T-helper 1 cell treated with Interleukin-12 subunit alpha and Interleukin-12 subunit beta and Interleukin-4 antibody, amounts not matched to agents 30 ng/mL and 1 ng/mL, for 36 hours (primary cell): ENCODE results near the gene SLC6A12. TPM values are rescaled to one million over a fixed set of nuclear protein-coding genes. Genes with fewer than 3 reads are reported as not detected.
"Not testable (repeated sequence)": the region's sequence is repeated elsewhere in the genome, so short reads cannot be mapped to it uniquely, and the experiment has no call there.

Experiments used
- intact Hi-C: fragments of 100-400 bp; cut with micrococcal nuclease; formaldehyde crosslinking; loops from one replicate; pipeline ENCODE4 v1.15.1; 2024
- total RNA-seq: library from RNA; stranded (reverse); gene quantifications from 2 replicates; pipeline ENCODE4 v1.2.3, GENCODE V29; 2022

The SLC6A12 gene
- total RNA-seq, 1 donor from 2014 or later: not detected

DNA sequence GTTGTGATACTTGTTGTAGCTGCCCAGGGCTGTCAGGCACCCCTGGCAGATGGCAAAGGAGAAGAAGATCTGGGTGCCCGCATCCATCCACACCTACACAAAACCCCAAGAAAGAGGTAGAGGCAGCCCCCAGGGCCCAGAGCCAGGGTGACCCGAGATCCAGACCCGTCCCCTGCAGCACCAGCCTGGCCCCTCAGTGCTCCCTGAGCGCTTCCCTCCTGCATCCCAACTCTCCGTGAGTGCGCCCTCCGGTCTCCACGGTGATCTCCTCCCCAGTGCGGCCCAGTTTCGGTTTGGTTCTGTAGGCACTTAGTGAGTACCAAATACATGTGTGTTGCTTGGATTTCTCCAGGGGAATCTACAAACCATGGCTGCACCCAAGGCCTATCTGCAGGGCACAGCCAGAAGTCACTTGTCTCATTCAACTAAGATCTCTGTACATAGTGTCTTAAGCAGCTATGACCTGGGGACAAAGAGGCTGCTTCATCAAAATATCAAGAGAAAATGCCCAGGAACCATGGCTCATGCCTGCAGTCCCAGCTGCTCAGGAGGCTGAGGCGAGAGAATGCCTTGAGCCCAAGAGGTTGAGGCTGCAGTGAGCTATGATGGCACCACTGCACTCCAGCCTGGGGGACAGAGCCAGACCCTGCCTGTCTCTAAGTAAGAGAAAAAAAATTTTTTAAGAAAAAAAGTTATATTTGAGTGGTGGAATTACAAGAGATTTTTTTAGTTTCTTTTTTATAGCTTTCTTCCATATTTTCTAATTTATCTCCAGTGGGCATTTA is 15.9 kb downstream of the SLC6A12 start:
- intact Hi-C loops: no loop called here

DNA sequence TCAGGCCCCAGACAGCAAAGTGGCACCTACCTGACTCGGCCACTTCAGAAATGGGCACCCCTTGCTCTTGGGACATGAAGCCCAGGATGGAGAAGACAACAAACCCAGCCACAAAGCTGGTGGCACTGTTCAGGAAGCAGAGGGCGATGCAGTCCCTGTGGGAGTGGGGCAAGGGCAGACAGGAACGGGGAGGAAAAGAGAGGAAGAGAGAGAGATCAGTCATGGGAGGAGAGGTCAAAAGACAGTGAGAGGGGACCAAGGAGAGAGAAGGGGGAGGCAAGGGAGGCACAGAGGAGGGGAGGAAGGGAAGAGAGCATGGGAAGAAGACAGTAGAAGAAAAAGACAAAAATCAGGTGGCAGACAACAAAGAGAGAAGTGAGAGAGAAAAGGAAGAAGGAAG is 16.6 kb downstream of the SLC6A12 start:
- intact Hi-C loops: no loop called here

DNA sequence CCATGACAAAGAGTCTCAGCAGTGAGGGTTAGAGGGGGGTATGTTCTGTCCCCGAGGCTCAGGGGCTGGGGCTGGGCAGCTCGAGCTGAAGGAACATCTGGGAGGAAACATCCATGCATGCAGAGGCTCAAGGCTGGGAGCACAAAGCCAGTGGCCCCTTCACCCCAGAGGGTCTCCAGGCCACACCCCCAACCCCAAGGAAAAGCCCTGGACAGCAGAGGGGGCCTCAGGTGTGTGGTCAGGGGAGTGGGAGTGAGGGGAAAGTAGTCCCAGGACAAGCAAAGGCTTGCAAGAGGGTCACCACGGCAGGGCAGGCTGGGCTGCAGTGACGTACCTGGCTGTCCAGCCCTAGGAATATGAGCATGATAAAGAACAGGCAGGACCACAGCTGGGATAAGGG is 17.5 kb downstream of the SLC6A12 start:
- intact Hi-C loops: no loop called here

DNA sequence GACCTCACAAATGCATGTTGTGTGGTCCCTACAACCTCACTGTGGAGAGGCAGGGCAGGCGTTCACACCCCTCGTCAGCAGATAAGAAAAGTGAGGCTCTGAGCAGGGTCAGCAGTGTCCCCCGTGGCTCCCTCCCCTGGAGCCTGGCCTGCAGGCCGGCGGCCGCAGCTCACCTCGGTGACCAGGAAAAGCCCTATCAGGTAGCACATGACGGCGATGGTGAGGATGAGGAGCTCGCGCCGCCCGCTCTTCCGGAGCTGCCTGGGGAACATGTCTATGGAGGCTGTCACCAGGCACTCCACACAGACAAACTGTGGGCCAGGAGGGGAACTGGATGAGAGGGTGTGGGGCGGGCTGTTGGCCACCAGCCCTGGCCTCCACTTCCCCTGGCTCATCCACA is 18.0 kb downstream of the SLC6A12 start:
- intact Hi-C loops: no loop called here

DNA sequence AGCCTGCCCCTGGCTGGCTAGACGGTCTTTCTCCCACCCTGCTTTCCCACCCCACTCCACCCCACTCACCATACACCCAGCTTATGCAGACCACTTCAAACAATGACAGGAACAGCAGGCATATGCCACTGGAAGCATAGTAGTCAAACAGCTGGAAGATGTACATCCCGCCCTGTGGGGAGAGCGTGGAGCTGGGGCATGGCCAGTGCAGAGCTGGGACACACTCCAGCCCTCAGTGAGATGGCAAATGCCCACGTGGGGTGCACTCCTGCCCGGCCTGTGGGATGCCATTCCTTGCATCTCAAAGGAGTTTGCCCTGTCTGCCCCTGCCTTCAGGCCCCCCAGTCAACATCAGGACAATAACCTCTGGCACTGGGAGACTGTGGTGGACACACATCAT is 18.8 kb downstream of the SLC6A12 start:
- intact Hi-C loops: no loop called here

DNA sequence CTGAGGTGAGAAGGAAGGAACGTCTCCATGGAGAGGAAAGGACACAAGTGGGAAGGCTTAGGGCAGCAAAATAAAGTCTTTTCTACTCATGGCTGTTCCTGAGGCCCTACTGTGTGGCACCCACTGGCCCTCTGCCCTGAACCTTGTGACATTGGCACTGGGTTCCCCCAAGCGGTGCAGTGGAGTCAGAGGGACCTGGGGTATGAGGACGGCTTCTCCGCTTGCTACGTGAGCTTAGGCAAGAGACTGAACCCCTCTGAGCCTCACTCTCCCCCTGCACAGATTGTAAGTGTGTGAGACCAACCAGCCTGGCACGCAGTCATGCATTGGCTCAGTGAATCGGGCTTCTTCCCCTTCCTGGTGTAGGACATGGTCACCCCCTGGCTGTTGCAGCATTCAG is 19.7 kb downstream of the SLC6A12 start:
- intact Hi-C loops: no loop called here

DNA sequence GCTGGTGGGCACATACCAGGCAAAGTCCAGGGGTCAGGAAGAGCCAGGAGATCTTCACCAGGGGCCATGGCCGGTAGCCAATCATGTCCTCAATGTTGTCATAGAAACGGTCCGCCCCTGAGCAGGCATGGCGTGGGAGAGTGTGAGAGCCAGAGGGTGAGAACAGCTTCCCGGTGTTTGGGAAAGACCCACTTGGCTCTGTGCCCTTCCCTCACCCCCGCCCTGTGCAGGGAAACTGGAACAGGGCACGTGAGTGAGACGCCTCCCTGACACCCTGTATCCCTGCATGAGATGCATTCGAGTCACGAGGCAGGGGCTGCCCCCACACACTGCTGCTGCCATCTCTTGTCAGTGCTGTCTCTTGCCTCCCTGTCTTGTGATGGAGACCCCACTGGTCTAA is 20.7 kb downstream of the SLC6A12 start:
- intact Hi-C loops: no loop called here

DNA sequence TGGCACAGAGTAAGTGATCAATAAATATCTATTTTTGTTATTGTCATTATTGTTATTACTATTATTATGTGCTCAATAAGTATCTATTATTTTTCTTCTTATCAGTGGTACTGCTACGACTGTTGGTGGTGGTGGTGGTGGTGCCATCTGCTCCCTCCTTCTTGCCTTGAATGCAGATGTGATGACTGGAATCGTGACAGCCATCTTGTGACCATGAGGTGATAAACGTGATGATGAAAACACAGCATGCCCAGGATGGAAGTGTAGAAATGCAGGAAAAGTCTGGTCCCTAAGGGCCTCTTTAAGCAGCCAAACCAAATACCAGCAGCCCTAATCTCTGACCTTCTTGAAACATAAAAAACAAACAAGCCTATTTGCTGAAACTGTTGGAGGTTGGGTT is 22.4 kb downstream of the SLC6A12 start:
- intact Hi-C loops: no loop called here

DNA sequence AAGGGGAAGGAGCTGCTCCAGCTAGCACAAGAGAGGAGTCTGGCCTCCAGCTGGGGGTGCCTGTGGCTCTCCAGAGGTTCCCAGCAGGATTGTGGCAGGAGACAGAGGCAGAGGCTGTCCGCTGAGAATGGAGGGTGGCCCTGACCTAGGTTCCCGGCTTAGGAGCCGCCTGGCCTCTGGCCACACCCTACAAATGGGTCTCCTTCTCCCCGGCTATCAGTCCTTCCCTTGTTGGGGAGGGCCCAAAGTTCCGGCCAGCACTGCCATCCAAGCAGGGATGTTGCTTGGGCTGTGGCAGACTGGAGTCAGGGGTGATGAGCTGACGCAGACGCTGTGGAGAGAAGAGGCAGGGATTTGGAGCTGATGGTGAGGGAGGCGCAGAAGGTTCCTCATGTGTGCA is 23.1 kb downstream of the SLC6A12 start:
- intact Hi-C loops: no loop called here

DNA sequence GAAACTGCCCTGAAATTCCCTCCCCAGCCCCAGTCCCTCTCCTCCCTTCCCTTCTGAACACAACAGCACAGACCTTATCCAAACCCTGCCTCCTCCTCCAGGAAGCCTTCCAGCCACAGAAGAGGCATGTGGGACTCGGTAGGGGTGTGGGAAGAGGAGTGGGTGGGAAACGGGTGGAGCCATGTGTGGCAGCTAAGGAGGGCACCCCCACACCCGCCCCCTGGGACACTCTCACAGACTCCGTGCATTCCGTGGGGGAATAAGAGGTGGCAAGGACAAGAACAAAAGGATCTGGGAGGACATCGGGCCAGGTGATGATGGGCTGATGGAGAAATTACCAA is 24.4 kb downstream of the SLC6A12 start:
- intact Hi-C loops: no loop called here

DNA sequence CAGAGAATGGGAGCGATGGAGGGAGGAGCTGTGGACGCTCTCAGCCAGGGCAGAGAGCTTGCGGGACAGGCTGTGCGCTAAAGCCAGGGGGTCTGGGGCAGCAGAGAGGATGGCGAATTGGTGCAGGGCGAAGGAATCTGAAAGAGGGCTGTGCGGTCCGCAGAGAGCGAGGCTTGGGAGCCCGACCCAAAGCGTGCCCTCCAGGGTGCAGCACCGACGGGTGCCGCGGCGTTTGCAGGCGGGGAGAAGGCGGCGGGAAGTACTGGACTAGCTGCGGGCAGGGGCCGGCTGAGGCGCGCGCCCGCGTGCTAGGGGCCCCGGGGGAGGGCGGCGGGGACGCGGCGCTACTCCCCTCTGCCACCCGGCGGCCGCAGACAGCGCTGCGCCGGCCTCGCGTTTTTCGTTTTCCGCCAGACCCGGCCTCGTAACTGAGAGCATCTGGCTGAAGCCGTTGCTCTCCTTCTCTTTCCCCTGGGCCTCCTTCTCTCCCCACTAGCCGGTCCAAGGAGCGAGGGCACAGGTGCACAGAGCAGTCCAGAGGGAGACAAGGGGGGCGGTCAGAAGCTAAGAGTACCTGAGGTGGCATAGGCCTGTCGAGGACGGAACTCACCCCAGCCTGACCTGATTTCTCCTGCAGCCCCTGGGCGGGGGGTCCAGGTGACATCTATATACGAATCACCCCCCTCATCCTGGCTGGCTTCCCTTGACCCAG is 24.9 kb downstream of the SLC6A12 start:
- intact Hi-C loops: no loop called here

DNA sequence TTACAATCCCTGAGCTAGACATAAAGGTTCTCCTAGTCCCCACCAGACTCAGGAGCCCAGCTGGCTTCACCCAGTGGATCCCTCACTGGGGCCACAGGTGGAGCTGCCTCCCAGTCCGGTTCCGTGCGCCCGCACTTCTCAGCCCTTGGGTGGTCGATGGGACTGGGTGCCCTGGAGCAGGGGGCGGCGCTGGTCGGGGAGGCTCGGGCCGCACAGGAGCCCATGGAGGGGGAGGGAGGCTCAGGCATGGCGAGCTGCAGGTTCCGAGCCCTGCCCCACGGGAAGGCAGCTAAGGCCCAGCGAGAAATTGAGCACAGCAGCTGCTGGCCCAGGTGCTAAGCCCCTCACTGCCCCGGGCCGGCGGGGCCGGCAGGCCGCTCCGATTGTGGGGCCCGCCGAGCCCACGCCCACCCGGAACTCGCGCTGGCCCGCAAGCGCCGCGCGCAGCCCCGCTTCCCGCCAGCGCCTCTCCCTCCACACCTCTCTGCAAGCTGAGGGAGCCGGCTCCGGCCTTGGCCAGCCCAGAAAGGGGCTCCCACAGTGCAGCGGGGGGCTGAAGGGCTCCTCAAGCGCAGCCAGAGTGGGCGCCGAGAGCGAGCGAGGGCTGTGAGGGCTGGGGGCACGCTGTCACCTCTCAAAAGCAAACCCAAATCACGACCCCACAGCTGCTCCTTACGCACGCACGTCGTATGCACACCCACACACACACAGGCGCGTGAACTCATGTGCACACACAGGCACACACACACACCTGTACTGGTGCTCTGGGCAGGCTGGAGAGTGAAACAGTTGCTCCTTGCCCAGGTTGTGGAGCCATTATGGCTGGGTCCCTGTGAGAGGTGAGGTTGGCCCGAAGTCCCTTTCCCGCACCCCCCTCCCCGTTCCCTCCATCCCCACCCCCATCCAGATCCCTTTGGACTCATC is 25.7 kb downstream of the SLC6A12 start:
- intact Hi-C loops: not testable (repeated sequence)

DNA sequence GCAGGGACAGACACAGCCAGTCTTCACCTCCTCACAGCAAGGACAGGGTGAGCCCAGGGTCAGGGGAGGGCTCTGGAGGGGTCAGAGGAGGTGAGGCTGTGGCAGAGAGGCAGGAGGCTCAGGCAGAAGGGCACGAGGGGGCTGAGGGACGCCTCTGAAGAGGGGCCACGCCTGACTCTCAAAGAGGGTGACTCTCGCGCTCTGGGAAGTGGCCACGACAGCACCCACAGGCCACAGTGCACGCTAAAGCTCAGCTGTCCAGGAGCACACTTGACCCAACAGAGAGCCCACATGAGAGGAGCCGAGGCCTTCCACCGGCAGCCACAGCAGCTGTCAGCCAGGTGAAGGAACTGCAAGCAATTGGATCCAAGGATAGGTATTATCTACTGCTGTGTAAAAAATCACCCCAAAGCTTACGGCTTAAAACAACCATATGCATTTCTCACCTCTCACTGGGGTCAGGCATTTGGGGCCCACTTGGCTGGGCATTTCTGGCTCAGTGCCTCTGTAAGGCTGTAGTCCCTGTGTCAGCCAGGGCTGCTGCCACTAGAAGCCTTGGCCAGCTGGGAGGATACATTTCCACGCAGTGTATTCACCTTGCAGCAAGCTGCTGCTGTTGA is 27.8 kb downstream of the SLC6A12 start:
- intact Hi-C loops: no loop called here

DNA sequence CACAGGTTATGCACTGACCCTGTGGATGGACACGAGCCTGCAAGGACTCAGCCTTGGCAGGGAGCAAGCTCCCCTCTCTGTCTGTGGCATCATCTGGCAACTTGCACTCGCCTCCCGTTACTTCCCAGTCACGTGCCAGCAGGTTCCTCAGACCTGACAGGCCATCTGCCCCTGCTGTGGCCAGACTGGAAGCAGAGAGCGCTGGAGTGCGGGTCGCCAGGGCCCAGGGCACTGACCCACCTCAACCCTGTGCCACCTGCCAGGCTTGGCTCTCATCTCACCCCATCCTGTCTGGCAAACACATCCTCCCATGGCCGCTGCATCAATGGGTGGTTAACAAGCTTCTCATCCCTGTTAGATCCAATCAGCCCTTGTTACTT is 28.4 kb downstream of the SLC6A12 start:
- intact Hi-C loops: no loop called here

DNA sequence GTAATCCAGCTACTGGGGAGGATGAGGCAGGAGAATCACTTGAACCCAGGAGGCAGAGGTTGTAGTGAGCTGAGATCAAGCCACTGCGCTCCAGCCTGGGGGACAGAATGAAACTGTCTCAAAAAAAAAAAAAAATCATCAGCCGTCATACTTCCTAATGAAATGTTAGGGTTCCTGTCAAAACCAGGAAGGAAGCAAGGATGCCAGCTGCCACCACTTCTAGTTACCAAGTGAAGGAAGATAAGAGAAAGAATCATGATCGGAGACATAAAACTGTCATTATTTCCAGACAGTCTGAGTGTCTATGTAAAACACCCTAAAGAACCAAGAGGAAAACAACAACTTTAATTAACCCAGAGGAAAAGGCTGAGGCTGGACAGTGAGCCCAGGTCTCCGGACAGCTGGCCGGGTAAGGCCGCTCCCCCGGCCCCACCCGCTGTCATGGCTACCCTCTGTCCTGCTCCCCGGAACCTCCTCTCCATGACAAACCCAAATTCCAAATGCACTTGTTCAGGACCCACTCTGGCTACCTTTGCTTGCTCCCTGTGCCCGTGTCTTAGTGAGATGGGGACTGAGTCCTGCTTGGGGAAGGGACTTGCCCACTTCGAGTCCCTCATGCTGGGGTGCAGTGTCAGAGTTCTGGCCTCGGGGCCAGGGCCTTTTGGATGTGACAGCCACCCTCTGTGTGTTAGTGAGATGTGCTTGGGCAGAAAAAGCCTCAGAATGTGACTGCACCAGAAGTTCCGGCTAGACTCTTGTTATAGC is 29.0 kb downstream of the SLC6A12 start:
- intact Hi-C loops: no loop called here

DNA sequence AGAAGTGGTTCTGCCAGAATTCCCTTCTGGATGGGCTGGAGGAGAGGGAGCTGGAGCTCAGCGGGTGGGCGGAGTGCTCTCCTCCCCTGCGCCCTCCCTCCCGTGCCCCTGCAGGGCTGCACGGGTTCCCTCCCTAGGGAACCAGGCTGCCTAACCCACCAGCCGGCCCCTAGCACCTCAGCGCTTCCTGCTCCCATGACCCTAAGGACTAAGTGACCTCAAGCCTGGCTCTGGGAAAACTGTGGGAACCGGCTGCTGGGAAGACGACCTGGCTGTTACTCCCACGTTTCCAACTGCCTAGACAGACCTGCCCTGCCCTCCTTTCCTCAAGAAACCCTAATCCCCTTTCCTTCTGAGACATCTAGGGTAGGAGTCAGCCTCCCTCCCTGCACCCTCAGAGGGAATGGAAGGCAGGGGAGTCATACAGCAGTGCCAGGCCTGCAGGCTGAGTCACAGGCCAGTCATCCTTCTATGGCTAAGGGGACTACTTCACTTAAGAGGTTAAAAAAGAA is 31.5 kb downstream of the SLC6A12 start:
- intact Hi-C loops: no loop called here

DNA sequence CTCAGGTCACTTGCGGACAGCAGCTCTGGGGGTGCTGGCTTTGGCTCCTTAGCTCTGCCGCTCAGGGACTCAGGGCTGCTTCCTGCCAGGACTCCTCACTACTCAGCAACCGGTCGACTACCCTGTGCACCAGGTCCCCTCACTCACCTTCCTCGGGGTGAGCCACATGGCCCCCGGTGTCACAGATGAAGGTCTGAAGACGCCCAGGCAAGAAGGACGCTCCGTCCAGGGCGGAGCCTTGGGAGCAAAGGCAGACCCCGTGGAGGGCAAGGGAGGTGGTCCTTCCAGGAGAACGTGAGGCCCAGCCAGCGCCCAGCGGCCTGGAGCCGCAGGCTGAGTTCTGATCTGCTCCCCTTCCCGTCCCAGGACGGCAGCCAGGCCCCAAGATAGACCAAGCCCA is 32.0 kb downstream of the SLC6A12 start:
- intact Hi-C loops: no loop called here

DNA sequence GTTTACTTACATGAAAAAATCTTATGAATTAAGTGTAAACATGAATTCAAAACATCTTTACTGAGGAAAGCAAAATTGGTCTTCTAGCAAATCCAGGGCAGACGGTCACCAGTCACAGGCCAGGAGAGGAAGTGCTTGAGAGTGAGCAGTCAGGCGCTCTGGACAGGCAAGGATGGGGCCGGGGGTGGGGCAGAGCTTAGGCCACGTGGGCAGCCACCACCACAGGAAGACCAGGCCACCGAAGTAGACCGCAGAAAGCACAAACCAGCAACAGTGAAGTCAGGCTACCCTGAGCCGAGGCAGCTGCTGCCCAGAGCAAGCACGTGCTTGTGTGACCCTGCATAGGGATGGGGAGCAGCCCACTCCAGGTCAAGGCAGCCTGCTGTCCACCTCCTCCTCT is 33.5 kb downstream of the SLC6A12 start:
- intact Hi-C loops: no loop called here

DNA sequence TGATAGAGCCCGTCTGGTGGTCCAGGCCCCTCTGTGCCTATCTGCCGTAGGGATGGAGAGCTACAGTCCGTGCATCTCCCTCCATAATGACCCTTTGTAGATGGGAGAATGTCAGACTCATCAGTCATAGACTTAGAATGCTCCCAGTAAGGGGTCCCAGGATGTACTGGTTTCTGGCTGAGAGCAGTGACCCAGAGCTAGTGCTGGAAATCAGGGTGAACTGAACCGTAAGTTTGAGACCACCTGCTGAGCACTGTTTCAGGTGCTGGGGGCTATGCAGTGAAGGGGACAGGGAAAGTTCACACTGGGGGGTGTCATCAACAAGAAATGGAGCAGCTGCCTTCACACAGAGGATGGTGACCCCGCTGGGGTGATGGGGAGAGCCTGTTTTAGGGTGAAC is 34.1 kb downstream of the SLC6A12 start:
- intact Hi-C loops: no loop called here

DNA sequence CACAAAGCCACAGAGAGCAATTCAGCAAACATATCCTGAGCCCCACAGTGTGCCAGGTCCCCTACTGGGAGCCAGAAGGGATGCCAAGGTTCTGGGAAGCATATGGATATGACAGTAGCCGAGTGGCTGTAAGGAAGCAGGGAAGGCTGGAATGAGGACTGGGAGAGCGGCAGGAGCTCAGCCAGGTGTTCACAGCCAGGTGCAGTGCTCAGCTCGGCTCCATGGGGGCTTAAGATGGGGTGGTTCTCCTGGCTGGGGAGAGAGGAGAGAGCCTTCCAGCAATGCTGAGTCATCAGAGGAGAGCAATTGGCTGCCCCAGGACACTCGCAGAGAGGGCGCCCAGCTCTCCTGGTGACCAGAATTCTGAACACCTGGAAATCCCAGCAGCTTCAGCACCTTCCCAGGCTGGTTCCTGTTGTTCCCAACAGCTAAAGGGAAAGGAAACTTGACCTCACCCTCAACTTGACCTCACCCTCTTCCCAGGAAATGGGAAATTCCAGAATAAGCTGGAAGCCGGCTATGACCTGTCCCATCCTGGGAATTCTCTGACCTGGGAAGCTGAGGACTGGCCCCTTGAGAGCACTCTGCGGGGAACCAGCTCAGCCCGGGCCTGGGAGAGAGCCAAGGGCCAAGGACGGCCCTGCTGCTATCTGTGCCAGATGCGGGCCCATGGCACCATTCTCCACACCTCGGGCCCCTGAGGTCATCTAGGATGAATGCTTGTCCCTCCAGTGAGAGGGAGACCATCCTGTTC is 34.6 kb downstream of the SLC6A12 start:
- intact Hi-C loops: no loop called here
